AG04450 (cell line): ENCODE measurements around the gene JAML. TPM values are rescaled to one million over a fixed set of nuclear protein-coding genes. Genes with fewer than 3 reads are reported as not detected.

Experiments
- CTCF ChIA-PET: fragments of 300-600, 350-600 bp; formaldehyde crosslinking; extraction: SDS; loops from one replicate; lab custom pipeline; 2022; ENCODE audit warnings: antibody characterized with exemption, inconsistent platforms; lab: Charles Lee
- POLR2A ChIA-PET: fragments of 350-600 bp; formaldehyde crosslinking; extraction: SDS; loops from one replicate; lab custom pipeline; 2021; ENCODE audit warnings: antibody characterized with exemption, inconsistent platforms; lab: Yijun Ruan, JAX
- DNase-seq: peaks from one replicate; pipeline ENCODE4 v3.0.0-alpha.2; 2011; ENCODE audit warnings: low read depth, low spot score
- H3K27ac ChIP-seq: one replicate; pipeline ENCODE4 v1.5.1; 2012; ENCODE audit warnings: low read depth, low read length, control low read depth
- H3K27me3 ChIP-seq: one replicate; pipeline ENCODE4 v1.6.0; 2012; ENCODE audit warnings: low read length; ENCODE audit not compliant: control insufficient read depth, insufficient read depth
- H3K4me3 ChIP-seq: 2 replicates; pipeline ENCODE4 v1.5.1; 2011; ENCODE audit warnings: mild to moderate bottlenecking, low read depth, low read length, control low read depth
- H3K9me3 ChIP-seq: 2 replicates; pipeline ENCODE4 v1.5.1; 2012; ENCODE audit warnings: low read length; ENCODE audit not compliant: control insufficient read depth, insufficient read depth
- polyA plus RNA-seq: library from polyadenylated mRNA; depleted of rRNA; stranded (reverse); fragments of >200 nt; gene quantifications from 2 replicates; pipeline ENCODE4 v1.2.3, GENCODE V29; 2011
- TF ChIP-seq, protein P1 (sequence below): IDR thresholded peaks from 2 replicates; pipeline ENCODE4 v1.5.1; 2011; ENCODE audit warnings: low read depth, low read length, control low read depth, inconsistent platforms

Gene JAML
- polyA plus RNA-seq, 1 experiment = not detected

DNA sequence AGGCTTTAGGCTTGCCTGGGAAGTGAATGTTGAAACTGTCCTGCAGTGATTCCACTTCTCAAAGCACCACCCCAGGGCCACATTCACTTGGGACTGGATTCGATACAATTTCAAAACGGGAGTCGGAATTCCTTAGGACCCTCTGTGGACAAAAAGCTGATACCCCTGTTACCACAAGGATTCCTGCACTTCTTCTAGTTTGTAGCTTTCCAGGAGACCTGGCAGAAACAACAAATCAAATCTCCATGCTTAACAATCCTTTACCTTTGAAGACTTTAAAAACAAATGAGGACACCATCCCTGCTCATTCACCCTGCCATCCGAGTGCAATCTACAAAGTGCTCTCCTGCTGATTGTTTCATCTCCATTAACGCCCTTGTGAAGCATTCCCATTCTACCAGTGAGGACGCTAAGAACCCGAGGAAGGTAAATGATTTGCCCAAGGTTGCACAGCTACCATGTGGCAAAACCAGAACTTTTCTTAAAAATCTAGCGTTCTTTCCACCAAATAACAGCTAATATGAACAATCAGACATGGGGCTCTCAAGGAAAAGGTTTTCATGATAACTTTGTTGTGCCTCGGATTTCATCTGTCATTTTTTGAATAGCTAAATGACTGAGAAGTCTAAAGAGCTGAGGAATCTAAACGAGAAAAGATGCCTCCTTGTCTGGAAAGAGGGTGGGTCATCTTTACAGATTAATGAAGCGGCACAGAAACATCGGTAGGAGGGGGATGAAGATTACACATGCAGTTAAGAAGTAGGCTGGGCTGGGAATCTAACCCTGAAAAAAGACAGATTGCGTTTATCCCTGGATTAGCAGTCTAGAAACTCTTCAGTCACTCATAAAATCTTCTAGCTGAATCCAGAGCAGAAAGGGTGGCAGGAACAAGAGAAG lies 40.0 kb upstream of the JAML start:
- H3K9me3 ChIP-seq = no peaks in the 10 kb centered on the region
- TF ChIP-seq, protein P1, sequence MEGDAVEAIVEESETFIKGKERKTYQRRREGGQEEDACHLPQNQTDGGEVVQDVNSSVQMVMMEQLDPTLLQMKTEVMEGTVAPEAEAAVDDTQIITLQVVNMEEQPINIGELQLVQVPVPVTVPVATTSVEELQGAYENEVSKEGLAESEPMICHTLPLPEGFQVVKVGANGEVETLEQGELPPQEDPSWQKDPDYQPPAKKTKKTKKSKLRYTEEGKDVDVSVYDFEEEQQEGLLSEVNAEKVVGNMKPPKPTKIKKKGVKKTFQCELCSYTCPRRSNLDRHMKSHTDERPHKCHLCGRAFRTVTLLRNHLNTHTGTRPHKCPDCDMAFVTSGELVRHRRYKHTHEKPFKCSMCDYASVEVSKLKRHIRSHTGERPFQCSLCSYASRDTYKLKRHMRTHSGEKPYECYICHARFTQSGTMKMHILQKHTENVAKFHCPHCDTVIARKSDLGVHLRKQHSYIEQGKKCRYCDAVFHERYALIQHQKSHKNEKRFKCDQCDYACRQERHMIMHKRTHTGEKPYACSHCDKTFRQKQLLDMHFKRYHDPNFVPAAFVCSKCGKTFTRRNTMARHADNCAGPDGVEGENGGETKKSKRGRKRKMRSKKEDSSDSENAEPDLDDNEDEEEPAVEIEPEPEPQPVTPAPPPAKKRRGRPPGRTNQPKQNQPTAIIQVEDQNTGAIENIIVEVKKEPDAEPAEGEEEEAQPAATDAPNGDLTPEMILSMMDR = no peak
- DNase-seq = no peak
- no peak overlapping the region for H3K4me3 ChIP-seq
- ChIA-PET POLR2A (no interaction called here), CTCF (no interaction called here)
- H3K27ac ChIP-seq = no peak overlapping the region
- peaks cover 36% of the 10 kb centered on the region for H3K27me3 ChIP-seq

DNA sequence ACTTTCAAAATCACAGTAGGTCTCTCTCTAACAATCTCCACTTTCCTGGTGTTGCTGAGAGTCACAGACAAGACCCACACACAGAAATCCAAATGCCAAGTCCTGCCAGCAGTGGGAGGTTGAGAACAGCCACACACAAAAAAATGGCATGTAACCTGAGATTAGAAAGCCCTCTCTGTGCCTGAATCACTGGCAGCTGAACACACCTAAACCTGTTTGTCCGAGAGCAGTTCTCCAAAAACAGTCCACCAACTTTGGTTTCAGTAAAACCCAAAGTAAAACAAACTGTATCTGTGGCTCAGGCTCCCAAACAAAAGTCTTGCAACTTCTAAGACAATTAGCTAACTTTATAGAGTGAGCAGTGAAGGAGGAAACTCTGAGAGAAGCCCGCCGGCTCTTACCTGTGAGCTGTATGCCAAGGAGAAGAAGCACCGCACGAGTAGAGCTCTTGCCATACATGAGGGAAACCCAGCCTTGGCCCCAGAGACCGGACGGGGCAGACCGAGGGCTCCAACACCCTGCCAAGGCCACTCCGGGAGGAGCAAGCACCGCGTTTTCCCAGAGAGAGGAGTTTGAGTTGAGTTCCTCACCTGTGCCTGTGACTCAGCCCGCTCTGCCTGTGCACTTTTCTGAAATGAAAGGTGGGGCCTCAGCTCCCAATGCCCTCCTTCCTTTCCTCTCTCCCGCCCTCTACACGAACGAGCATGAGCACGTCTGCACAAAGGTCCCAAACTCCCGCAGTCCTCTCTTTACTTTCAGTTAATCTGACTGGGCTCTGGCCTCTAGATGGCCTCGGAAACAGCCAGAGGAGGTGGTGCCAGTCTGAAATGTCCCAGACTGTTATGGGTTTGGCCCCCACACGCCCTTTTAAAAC lies 39.1 kb upstream of the JAML start, which contains the start of gene MPZL2:
Gene MPZL2, minus strand, starts transcription at position 603 of the 874 bp plus-strand sequence. Its CDS starts 144 bp downstream, at position 459.
- no peak within 1 kb of the TSS for H3K27ac ChIP-seq
- H3K27me3 ChIP-seq = peaks cover 36% of the 10 kb centered on the region
- ChIA-PET POLR2A (no interaction called here), CTCF (no interaction called here)
- no peak for DNase-seq
- H3K4me3 ChIP-seq = no peak within 1 kb of the TSS
- no peaks in the 10 kb centered on the region for H3K9me3 ChIP-seq
- TF ChIP-seq, protein P1 = no peak

DNA sequence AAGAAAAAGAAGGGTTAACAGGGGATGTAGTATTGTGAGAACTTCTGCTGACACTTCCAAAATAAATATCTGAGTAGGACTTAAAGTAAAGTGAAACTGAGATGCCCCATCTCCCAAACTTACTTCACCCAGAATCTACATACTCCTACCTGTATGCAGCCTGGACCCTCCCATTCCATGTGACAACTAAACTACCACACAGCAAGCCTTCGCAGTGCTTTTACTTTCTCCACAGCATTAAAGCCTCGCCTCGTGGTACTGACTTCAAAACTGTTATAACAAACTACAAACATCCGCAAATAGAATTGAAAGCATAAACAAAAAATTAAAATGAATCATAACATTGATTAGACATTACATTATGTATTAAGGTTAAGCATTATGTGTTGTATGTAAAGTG lies 38.3 kb upstream of the JAML start:
- POLR2A ChIA-PET = no interaction called here
- DNase-seq = no peak

DNA sequence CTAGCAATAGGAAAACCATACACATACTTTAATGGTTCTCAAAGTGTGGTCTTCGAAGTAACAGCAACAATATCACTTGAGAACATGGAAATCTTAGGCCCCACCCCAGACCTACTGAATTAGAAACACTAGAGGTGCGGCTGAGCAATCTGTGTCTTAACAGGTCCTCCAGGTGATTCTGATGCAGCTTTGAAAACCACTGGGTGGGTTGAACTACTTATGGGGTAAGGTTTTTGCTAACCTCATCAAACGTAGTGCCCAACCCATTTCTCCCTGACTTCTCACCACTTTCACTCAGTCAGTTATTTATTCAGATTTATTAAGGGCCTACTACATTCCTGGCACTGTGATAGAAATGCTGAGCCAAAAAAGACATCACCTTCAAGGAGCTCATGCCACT lies 35.5 kb upstream of the JAML start:
- H3K9me3 ChIP-seq = no peaks in the 10 kb centered on the region
- ChIA-PET CTCF (no interaction called here), POLR2A (no interaction called here)
- H3K4me3 ChIP-seq = no peak overlapping the region
- H3K27ac ChIP-seq = no peak overlapping the region
- TF ChIP-seq, protein P1 = no peak
- DNase-seq = no peak
- peaks cover 21% of the 10 kb centered on the region for H3K27me3 ChIP-seq

More for the DNA sequence above, 38.3 kb upstream of the JAML start:
- Histone ChIP-seq H3K9me3 (no peaks in the 10 kb centered on the region), H3K4me3 (no peak overlapping the region), H3K27ac (no peak overlapping the region), H3K27me3 (peaks cover 36% of the 10 kb centered on the region)
- TF ChIP-seq, protein P1 = no peak
- CTCF ChIA-PET = no interaction called here
